Neural cell (in vitro differentiated cells): ENCODE results near the gene ZBTB42. TPM values are rescaled to one million over a fixed set of nuclear protein-coding genes. Genes with fewer than 3 reads are reported as not detected.

Experiments used
- H2AFZ ChIP-seq: fragments of 200-600, 300-800 bp; sonication (generic), shearing (Covaris generic); 2 replicates; pipeline ENCODE4 v1.6.0; 2014; ENCODE audit warnings: low read depth, mild to moderate bottlenecking, antibody characterized with exemption, low read length, moderate library complexity
- H3F3A ChIP-seq: fragments of 200-600 bp; shearing (Covaris generic); 2 replicates; pipeline ENCODE4 v1.6.1; 2016; ENCODE audit warnings: mild to moderate bottlenecking, moderate library complexity, mixed read lengths, antibody characterized with exemption, low read length; ENCODE audit not compliant: insufficient read depth, poor library complexity, severe bottlenecking
- H3K27ac ChIP-seq: fragments of 200-600, 300-800 bp; sonication (generic), shearing (Covaris generic); 2 replicates; pipeline ENCODE4 v1.5.1; 2014; ENCODE audit warnings: mild to moderate bottlenecking, low read length, moderate library complexity
- H3K27me3 ChIP-seq: fragments of 300-800, 200-600 bp; sonication (generic), shearing (Covaris generic); 2 replicates; pipeline ENCODE4 v1.6.0; 2014; ENCODE audit warnings: mild to moderate bottlenecking, low read depth, low read length, moderate library complexity; ENCODE audit not compliant: insufficient read depth
- H3K36me3 ChIP-seq: fragments of 300-800, 200-600 bp; sonication (generic), shearing (Covaris generic); 2 replicates; pipeline ENCODE4 v1.5.1; 2014; ENCODE audit warnings: mild to moderate bottlenecking, antibody characterized with exemption, low read length, moderate library complexity; ENCODE audit not compliant: insufficient read depth
- H3K4me2 ChIP-seq: fragments of 300-800, 200-600 bp; sonication (generic), shearing (Covaris generic); 2 replicates; pipeline ENCODE4 v1.6.0; 2014; ENCODE audit warnings: mild to moderate bottlenecking, low read length
- H3K4me3 ChIP-seq: fragments of 300-800, 200-600 bp; sonication (generic), shearing (Covaris generic); 2 replicates; pipeline ENCODE4 v1.5.1; 2014; ENCODE audit warnings: mild to moderate bottlenecking, low read length, moderate library complexity
- H3K79me2 ChIP-seq: fragments of 200-600 bp; shearing (Covaris generic); replicated peaks from 2 replicates; pipeline ENCODE4 v1.6.0; 2014; ENCODE audit warnings: mild to moderate bottlenecking, low read length, moderate library complexity; ENCODE audit not compliant: insufficient read depth
- H3K9ac ChIP-seq: fragments of 300-800, 200-600 bp; sonication (generic), shearing (Covaris generic); 2 replicates; pipeline ENCODE4 v1.6.1; 2016; ENCODE audit warnings: mild to moderate bottlenecking, low read length, mixed read lengths
- H3K9me2 ChIP-seq: fragments of 200-600 bp; shearing (Covaris generic); 2 replicates; pipeline ENCODE4 v1.6.1; 2016; ENCODE audit warnings: mild to moderate bottlenecking, low read length, mixed read lengths; ENCODE audit not compliant: insufficient read depth
- H3K9me3 ChIP-seq: fragments of 200-600, 300-800 bp; sonication (generic), shearing (Covaris generic); 2 replicates; pipeline ENCODE4 v1.6.1; 2016; ENCODE audit warnings: mild to moderate bottlenecking, mixed run types, low read length, moderate library complexity, mixed read lengths
- H4K20me1 ChIP-seq: fragments of 200-600 bp; shearing (Covaris generic); 2 replicates; pipeline ENCODE4 v1.6.1; 2016; ENCODE audit warnings: mild to moderate bottlenecking, mixed run types; ENCODE audit not compliant: insufficient read depth
- EP300 ChIP-seq: fragments of 450-650 bp; conservative IDR thresholded peaks from 2 replicates; pipeline ENCODE4 v1.6.1; 2014; ENCODE audit warnings: antibody characterized with exemption, mild to moderate bottlenecking, moderate library complexity; ENCODE audit not compliant: poor library complexity, severe bottlenecking
- EZH2 ChIP-seq: fragments of 200-600, 300-800 bp; shearing (Covaris generic), sonication (generic); IDR thresholded peaks from 2 replicates; pipeline ENCODE4 v1.6.1; 2014; ENCODE audit warnings: antibody characterized with exemption, low read length, borderline replicate concordance, mild to moderate bottlenecking; ENCODE audit not compliant: insufficient read depth, poor library complexity, severe bottlenecking
- MXI1 ChIP-seq: fragments of 450-650 bp; conservative IDR thresholded peaks from 2 replicates; pipeline ENCODE4 v1.6.1; 2014; ENCODE audit warnings: antibody characterized with exemption, mild to moderate bottlenecking; ENCODE audit not compliant: poor library complexity, severe bottlenecking
- POLR2AphosphoS5 ChIP-seq: IDR thresholded peaks from 2 replicates; pipeline ENCODE4 v1.6.1; 2012
- RAD21 ChIP-seq: fragments of 450-650 bp; conservative IDR thresholded peaks from 2 replicates; pipeline ENCODE4 v1.6.1; 2014; ENCODE audit warnings: antibody characterized with exemption, mild to moderate bottlenecking, moderate library complexity
- SMC3 ChIP-seq: fragments of 450-650 bp; conservative IDR thresholded peaks from 2 replicates; pipeline ENCODE4 v1.6.1; 2014; ENCODE audit warnings: antibody characterized with exemption, mild to moderate bottlenecking, moderate library complexity; ENCODE audit not compliant: poor library complexity
- TAF1 ChIP-seq: IDR thresholded peaks from 2 replicates; pipeline ENCODE4 v1.6.1; 2012; ENCODE audit warnings: low read depth
- polyA plus RNA-seq: library from polyadenylated mRNA; depleted of rRNA; stranded (reverse); fragments of >200 nt; gene quantifications from 2 replicates; pipeline ENCODE4 v1.2.3, GENCODE V29; 2014
- TF ChIP-seq, protein P1 (sequence below): fragments of 450-650 bp; IDR thresholded peaks from 2 replicates; pipeline ENCODE4 v1.5.1; 2014; ENCODE audit warnings: antibody characterized with exemption, mild to moderate bottlenecking, moderate library complexity; ENCODE audit not compliant: poor library complexity, severe bottlenecking
- TF ChIP-seq, protein P2 (sequence below): IDR thresholded peaks from 2 replicates; pipeline ENCODE4 v1.6.1; 2012; ENCODE audit warnings: borderline replicate concordance

Gene ZBTB42
- polyA plus RNA-seq, 1 donor from 2014 or later, result not detected

DNA sequence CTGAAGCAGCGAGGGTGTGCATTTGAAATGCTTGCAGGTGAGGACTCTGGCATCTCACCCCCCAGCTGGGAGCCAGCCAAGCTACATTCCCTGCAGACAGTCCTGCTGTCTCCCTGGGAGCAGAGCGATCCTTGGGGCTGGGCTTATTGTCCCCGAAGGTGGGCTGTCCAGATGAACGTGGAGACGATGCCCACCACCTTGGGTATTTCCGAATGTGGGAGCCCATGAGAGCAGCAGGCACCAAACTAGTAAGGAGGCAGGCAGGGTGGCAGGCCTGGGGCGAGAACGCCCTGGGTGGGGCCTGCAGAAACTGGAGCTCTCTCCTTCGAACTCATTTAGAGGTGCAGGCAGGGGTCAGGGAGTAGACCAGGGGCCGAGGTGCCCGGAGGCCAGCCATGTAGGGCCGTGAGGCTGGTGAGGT, 18.5 kb downstream of the ZBTB42 start:
- Histone ChIP-seq H3K79me2 (no peaks in the 10 kb centered on the region), H2AFZ (no peak overlapping the region), H3K4me2 (no peak overlapping the region), H3K4me3 (no peak overlapping the region), H3K9ac (no peak overlapping the region), H3K27me3 (no peaks in the 10 kb centered on the region), H3K9me2 (no peaks in the 10 kb centered on the region), H4K20me1 (no peaks in the 10 kb centered on the region), H3K9me3 (no peaks in the 10 kb centered on the region), H3F3A (no peaks in the 10 kb centered on the region), H3K27ac (no peak overlapping the region), H3K36me3 (no peaks in the 10 kb centered on the region)
- no peak for TF ChIP-seq RAD21
- TF ChIP-seq EP300, result no peak
- TF ChIP-seq TAF1, result no peak
- no peak for TF ChIP-seq EZH2
- no peak for TF ChIP-seq SMC3

DNA sequence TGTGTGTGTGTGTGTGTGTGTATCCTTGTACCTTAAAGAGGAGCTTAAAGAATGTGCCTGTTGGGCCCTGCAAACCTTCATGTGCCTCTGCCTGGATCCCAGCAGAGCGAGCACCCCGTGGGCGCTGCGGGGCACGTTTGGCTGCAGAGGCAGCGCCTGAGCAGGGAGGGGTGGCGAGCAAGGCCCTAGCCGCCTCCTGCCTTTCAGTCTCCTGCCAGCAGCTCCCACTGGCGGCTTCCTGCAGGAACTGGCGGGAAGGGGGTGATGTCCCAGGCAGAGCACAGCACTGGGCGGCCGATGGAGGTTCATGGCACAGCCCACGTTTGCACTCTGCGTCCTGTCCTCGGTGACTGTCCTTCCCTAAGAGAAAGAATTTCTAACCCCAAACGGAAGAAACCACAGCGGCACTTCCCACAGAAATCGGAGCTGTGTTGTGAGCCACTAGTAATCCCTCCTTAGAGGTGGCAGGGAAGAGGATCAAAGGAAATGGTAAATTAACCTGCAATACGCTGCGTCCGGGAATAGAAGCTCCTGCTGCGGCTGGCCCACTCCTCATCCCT, 19.8 kb downstream of the ZBTB42 start:
- H3K9me2 ChIP-seq, result no peaks in the 10 kb centered on the region
- no peaks in the 10 kb centered on the region for H3F3A ChIP-seq
- no peaks in the 10 kb centered on the region for H3K9me3 ChIP-seq
- H3K79me2 ChIP-seq, result no peaks in the 10 kb centered on the region
- no peak overlapping the region for H3K4me2 ChIP-seq
- no peaks in the 10 kb centered on the region for H4K20me1 ChIP-seq
- peaks cover 3% of the 10 kb centered on the region for H3K27me3 ChIP-seq
- no peak overlapping the region for H3K27ac ChIP-seq
- H3K9ac ChIP-seq, result no peak overlapping the region
- TF ChIP-seq, protein P1, sequence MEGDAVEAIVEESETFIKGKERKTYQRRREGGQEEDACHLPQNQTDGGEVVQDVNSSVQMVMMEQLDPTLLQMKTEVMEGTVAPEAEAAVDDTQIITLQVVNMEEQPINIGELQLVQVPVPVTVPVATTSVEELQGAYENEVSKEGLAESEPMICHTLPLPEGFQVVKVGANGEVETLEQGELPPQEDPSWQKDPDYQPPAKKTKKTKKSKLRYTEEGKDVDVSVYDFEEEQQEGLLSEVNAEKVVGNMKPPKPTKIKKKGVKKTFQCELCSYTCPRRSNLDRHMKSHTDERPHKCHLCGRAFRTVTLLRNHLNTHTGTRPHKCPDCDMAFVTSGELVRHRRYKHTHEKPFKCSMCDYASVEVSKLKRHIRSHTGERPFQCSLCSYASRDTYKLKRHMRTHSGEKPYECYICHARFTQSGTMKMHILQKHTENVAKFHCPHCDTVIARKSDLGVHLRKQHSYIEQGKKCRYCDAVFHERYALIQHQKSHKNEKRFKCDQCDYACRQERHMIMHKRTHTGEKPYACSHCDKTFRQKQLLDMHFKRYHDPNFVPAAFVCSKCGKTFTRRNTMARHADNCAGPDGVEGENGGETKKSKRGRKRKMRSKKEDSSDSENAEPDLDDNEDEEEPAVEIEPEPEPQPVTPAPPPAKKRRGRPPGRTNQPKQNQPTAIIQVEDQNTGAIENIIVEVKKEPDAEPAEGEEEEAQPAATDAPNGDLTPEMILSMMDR, result peak; percentile 41
- no peak for TF ChIP-seq TAF1
- TF ChIP-seq, protein P2, sequence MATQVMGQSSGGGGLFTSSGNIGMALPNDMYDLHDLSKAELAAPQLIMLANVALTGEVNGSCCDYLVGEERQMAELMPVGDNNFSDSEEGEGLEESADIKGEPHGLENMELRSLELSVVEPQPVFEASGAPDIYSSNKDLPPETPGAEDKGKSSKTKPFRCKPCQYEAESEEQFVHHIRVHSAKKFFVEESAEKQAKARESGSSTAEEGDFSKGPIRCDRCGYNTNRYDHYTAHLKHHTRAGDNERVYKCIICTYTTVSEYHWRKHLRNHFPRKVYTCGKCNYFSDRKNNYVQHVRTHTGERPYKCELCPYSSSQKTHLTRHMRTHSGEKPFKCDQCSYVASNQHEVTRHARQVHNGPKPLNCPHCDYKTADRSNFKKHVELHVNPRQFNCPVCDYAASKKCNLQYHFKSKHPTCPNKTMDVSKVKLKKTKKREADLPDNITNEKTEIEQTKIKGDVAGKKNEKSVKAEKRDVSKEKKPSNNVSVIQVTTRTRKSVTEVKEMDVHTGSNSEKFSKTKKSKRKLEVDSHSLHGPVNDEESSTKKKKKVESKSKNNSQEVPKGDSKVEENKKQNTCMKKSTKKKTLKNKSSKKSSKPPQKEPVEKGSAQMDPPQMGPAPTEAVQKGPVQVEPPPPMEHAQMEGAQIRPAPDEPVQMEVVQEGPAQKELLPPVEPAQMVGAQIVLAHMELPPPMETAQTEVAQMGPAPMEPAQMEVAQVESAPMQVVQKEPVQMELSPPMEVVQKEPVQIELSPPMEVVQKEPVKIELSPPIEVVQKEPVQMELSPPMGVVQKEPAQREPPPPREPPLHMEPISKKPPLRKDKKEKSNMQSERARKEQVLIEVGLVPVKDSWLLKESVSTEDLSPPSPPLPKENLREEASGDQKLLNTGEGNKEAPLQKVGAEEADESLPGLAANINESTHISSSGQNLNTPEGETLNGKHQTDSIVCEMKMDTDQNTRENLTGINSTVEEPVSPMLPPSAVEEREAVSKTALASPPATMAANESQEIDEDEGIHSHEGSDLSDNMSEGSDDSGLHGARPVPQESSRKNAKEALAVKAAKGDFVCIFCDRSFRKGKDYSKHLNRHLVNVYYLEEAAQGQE, result no peak
- H3K4me3 ChIP-seq, result no peak overlapping the region
- H2AFZ ChIP-seq, result no peak overlapping the region
- H3K36me3 ChIP-seq, result no peaks in the 10 kb centered on the region

DNA sequence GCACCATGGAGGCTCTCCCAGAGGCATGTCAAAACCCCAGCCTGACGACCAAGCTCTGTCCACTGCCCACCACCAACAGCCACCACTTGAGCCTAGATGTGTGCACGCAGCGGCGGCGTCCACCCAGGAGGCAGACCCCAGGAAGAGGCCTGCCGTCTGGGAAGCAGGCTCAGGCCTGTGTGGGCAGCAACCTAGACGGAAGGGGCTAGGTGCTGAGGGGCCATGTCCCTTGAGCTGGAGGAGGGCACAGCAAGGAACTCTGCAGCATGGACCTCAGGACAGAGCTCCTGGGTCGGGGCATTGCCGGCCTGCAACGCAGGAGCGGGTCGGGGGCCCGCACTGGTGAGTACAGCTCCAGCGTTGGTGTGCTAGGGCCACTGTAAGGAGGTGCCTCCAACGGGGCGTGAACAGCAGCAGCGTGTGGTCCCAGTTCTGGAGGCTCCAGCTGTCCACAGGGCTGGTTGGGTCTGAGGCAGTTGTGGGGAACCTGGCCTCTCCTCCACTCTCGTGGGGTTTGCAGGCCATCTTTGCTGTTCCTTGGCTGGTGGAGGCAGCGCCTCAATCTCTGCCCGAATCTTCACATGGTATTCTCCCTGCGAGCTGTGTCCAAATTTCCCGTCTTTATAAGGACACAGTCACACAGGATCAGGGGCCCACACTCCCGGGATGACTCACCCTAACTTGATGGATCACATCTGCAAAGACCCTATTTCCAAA, 20.5 kb downstream of the ZBTB42 start:
- Histone ChIP-seq H3K79me2 (no peaks in the 10 kb centered on the region), H3F3A (no peaks in the 10 kb centered on the region), H3K4me3 (no peak overlapping the region), H2AFZ (no peak overlapping the region), H3K27me3 (peaks cover 9% of the 10 kb centered on the region), H3K27ac (no peak overlapping the region), H3K36me3 (no peaks in the 10 kb centered on the region), H3K4me2 (no peak overlapping the region), H3K9me3 (no peaks in the 10 kb centered on the region), H3K9ac (no peak overlapping the region), H4K20me1 (no peaks in the 10 kb centered on the region), H3K9me2 (no peaks in the 10 kb centered on the region)
- TF ChIP-seq, protein P2, result no peak
- TF ChIP-seq EZH2 (no peak), RAD21 (no peak), EP300 (no peak), POLR2AphosphoS5 (no peak), TAF1 (no peak), MXI1 (no peak), SMC3 (no peak)
- TF ChIP-seq, protein P1, result no peak
